PC-3 (cell line): ENCODE results near the gene CEP85L. TPM values are rescaled to one million over a fixed set of nuclear protein-coding genes. Genes with fewer than 3 reads are reported as not detected.

Source experiments
- ATAC-seq: fragments of 200-7000 bp; cut with Tn5 transposase; 2 replicates; pipeline ENCODE4 v1.9.1; 2020; ENCODE audit warnings: mild to moderate bottlenecking, moderate library complexity
- BruUV-seq: library from RNA; stranded (reverse); fragments of 400-500 nt; replicated peaks from 2 replicates; lab custom pipeline; 2021; lab: Mats Ljungman, UMichigan
- CTCF ChIA-PET: fragments of 300-600 bp; sonication (Branson Sonifier 250); formaldehyde crosslinking; loops from one replicate; lab custom pipeline; 2022; ENCODE audit warnings: antibody characterized with exemption; lab: Charles Lee
- POLR2A ChIA-PET: fragments of 300-600 bp; sonication (Branson Sonifier 250); formaldehyde crosslinking; loops from one replicate; lab custom pipeline; 2022; ENCODE audit warnings: antibody characterized with exemption; ENCODE audit not compliant: unreplicated experiment; lab: Charles Lee
- DNase-seq: peaks from one replicate; pipeline ENCODE4 v3.0.0-alpha.2; 2015
- H2AFZ ChIP-seq: fragments of 300-600 bp; sonication (generic); 2 replicates; pipeline ENCODE4 v1.6.0; 2016; ENCODE audit warnings: antibody characterized with exemption, low read length
- H3F3A ChIP-seq: fragments of 300-600 bp; sonication (generic); one replicate; pipeline ENCODE4 v1.6.0; 2017; ENCODE audit warnings: antibody characterized with exemption, low read length, control low read depth, mild to moderate bottlenecking; ENCODE audit not compliant: unreplicated experiment
- H3K27ac ChIP-seq: fragments of 300-600 bp; sonication (generic); 2 replicates; pipeline ENCODE4 v1.5.1; 2016; ENCODE audit warnings: mild to moderate bottlenecking, low read length
- H3K27me3 ChIP-seq: fragments of 300-600 bp; sonication (generic); 2 replicates; pipeline ENCODE4 v1.6.1; 2016; ENCODE audit warnings: low read length, mixed read lengths
- H3K36me3 ChIP-seq: fragments of 300-600 bp; sonication (generic); 2 replicates; pipeline ENCODE4 v1.6.1; 2016; ENCODE audit warnings: low read depth, mixed run types, low read length, mixed read lengths
- H3K4me1 ChIP-seq: fragments of 300-600 bp; sonication (generic); 2 replicates; pipeline ENCODE4 v1.5.1; 2016; ENCODE audit warnings: low read length; ENCODE audit not compliant: insufficient read depth
- H3K4me2 ChIP-seq: fragments of 300-600 bp; sonication (generic); 2 replicates; pipeline ENCODE4 v1.6.0; 2016; ENCODE audit warnings: low read length
- H3K4me3 ChIP-seq: fragments of 300-600 bp; sonication (generic); 2 replicates; pipeline ENCODE4 v1.5.1; 2016; ENCODE audit warnings: mild to moderate bottlenecking, low read length, mixed read lengths
- H3K79me2 ChIP-seq: fragments of 300-600 bp; sonication (generic); 2 replicates; pipeline ENCODE4 v1.6.1; 2017; ENCODE audit warnings: low read length, mixed read lengths
- H3K9ac ChIP-seq: fragments of 300-600 bp; sonication (generic); 2 replicates; pipeline ENCODE4 v1.6.0; 2016; ENCODE audit warnings: mild to moderate bottlenecking, low read length
- H3K9me2 ChIP-seq: fragments of 300-600 bp; sonication (generic); replicated peaks from 2 replicates; pipeline ENCODE4 v1.6.1; 2016; ENCODE audit warnings: mixed run types, low read length, mixed read lengths
- H3K9me3 ChIP-seq: fragments of 300-600 bp; sonication (generic); 2 replicates; pipeline ENCODE4 v1.6.1; 2016; ENCODE audit warnings: low read length, mixed read lengths
- H4K20me1 ChIP-seq: fragments of 300-600 bp; sonication (generic); 2 replicates; pipeline ENCODE4 v1.6.1; 2016; ENCODE audit warnings: low read length, mixed read lengths
- EZH2 ChIP-seq: fragments of 300-600 bp; sonication (generic); IDR thresholded peaks from one replicate; pipeline ENCODE4 v1.6.1; 2017; ENCODE audit warnings: antibody characterized with exemption, mild to moderate bottlenecking, low read length; ENCODE audit not compliant: unreplicated experiment
- EZH2phosphoT487 ChIP-seq: fragments of 300-600 bp; sonication (generic); IDR thresholded peaks from 2 replicates; pipeline ENCODE4 v1.6.1; 2018; ENCODE audit warnings: mild to moderate bottlenecking, antibody characterized with exemption, low read length, borderline replicate concordance
- intact Hi-C: fragments of 100-400 bp; cut with micrococcal nuclease; formaldehyde crosslinking; loops from 2 replicates; pipeline ENCODE4 v1.9.0; 2023
- total RNA-seq: library from RNA; depleted of rRNA; stranded (reverse); fragments of >200 nt; gene quantifications from 2 replicates; pipeline ENCODE4 v1.2.3, GENCODE V29; 2014
- TF ChIP-seq, protein P1 (sequence below): fragments of 300-600 bp; sonication (generic); conservative IDR thresholded peaks from 2 replicates; pipeline ENCODE4 v1.5.1; 2017; ENCODE audit warnings: antibody characterized with exemption, low read depth, mild to moderate bottlenecking, low read length

CEP85L gene
- total RNA-seq, 1 experiment from 2014 or later = 7.8 TPM

DNA sequence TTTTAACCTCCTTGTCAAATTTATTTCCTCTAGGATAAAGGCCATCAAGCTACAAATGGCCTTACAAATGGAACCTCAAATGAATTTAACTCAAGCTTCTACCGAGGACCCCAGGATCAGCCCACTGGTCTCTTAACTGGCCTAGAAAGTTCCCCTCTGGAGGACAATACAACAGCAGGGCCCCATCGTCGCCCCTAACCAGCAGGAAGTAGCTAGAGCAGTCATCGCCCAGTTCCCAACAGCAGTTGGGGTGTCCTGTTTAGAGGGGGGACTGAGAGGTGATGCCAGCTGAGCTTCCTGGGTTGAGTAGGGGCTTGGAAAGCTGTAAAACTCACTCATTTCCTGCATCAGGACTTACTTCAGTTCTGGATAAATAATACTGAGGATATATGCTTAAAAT lies 25.6 kb downstream of the CEP85L start:
- Histone ChIP-seq H3K9ac (no peak overlapping the region), H3K4me3 (no peak overlapping the region), H3K27ac (no peak overlapping the region), H3K9me2 (no peaks in the 10 kb centered on the region), H3K27me3 (no peaks in the 10 kb centered on the region), H2AFZ (no peak overlapping the region), H3K4me2 (no peak overlapping the region), H3K36me3 (no peaks in the 10 kb centered on the region), H3K9me3 (no peaks in the 10 kb centered on the region), H4K20me1 (no peaks in the 10 kb centered on the region), H3F3A (no peaks in the 10 kb centered on the region), H3K4me1 (no peaks in the 10 kb centered on the region), H3K79me2 (0 out of 2 replicates have a peak, but pooled peaks cover 3% of the 10 kb centered on the region)
- no peak for DNase-seq
- ChIA-PET POLR2A (interaction anchor here (0.6 kb wide), 1 partner anchor 231 kb away, joined by 5 read pairs; no protein-coding TSS in a partner anchor), CTCF (no interaction called here)
- no peak for ATAC-seq
- TF ChIP-seq EZH2 (no peak), EZH2phosphoT487 (no peak)
- TF ChIP-seq, protein P1, sequence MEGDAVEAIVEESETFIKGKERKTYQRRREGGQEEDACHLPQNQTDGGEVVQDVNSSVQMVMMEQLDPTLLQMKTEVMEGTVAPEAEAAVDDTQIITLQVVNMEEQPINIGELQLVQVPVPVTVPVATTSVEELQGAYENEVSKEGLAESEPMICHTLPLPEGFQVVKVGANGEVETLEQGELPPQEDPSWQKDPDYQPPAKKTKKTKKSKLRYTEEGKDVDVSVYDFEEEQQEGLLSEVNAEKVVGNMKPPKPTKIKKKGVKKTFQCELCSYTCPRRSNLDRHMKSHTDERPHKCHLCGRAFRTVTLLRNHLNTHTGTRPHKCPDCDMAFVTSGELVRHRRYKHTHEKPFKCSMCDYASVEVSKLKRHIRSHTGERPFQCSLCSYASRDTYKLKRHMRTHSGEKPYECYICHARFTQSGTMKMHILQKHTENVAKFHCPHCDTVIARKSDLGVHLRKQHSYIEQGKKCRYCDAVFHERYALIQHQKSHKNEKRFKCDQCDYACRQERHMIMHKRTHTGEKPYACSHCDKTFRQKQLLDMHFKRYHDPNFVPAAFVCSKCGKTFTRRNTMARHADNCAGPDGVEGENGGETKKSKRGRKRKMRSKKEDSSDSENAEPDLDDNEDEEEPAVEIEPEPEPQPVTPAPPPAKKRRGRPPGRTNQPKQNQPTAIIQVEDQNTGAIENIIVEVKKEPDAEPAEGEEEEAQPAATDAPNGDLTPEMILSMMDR = no peak
- intact Hi-C loops = no loop called here
- no TSS peak for BruUV-seq

DNA sequence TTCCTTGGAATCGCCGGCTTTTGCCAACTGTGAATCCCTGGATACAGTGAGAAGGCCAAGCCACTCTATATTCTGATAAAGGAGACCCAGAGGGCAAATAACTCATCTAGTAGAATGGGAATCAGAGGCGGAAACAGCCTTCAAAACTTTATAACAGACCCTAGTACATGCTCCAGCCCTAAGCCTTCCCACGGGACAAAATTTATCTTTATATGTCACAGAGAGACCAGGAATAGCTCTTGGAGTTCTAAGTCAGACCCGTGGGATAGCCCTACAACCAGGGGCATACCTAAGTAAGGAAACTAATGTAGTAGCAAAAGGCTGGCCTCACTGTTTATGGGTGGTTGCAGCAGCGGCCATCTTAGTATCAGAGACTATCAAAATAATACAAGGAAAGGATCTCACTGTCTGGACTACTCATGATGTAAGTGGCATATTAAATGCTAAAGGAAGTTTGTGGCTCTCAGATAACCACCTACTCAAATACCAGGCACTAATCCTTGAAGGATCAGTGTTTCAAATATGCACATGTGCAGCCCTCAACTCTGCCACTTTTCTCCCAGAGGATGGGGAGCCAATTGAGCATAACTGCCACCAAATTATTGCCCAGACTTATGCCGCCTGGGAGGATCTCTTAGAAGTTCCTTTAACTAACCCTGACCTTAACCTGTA lies 29.5 kb downstream of the CEP85L start:
- intact Hi-C loops = no loop called here
- no peaks in the 10 kb centered on the region for H3K4me1 ChIP-seq
- ATAC-seq (no peak), DNase-seq (no peak)
- no peaks in the 10 kb centered on the region for H3F3A ChIP-seq
- no peaks in the 10 kb centered on the region for H3K36me3 ChIP-seq
- BruUV-seq = no TSS peak
- no peaks in the 10 kb centered on the region for H4K20me1 ChIP-seq
- H3K9me3 ChIP-seq = no peaks in the 10 kb centered on the region
- no peak overlapping the region for H3K27ac ChIP-seq
- ChIA-PET CTCF (no interaction called here), POLR2A (no interaction called here)
- no peak overlapping the region for H3K9ac ChIP-seq
- H3K4me3 ChIP-seq = no peak overlapping the region
- H3K9me2 ChIP-seq = no peaks in the 10 kb centered on the region
- peaks cover 11% of the 10 kb centered on the region; the same call in 1 of the 2 replicates for H3K79me2 ChIP-seq
- no peak overlapping the region for H2AFZ ChIP-seq
- H3K4me2 ChIP-seq = no peak overlapping the region
- no peaks in the 10 kb centered on the region for H3K27me3 ChIP-seq
- TF ChIP-seq EZH2phosphoT487 (no peak), EZH2 (no peak)
- TF ChIP-seq, protein P1 = no peak

DNA sequence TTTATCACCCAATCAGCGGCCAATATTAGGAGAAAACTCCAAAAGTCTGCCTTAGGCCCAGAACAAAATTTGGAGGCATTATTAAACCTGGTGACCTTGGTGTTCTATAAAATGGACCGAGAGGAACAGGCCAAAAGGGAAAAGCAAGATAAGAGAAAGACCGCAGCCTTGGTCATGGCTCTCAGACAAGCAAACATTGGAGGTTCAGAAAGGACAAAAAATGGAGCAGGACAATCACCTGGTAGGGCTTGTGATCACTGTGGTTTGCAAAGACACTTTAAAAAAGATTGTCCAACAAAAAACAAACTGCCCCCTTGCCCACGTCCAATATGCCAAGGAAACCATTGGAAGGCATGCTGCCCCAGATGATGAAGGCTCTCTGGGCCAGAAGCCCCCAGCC lies 31.2 kb downstream of the CEP85L start:
- H3K9me3 ChIP-seq = no peaks in the 10 kb centered on the region
- ChIA-PET CTCF (no interaction called here), POLR2A (interaction anchor here (0.5 kb wide), 1 partner anchor 9 kb away, joined by 3 read pairs; no protein-coding TSS in a partner anchor)
- no peaks in the 10 kb centered on the region for H3K9me2 ChIP-seq
- H3K4me1 ChIP-seq = no peaks in the 10 kb centered on the region
- DNase-seq = no peak
- H3K79me2 ChIP-seq = peaks cover 8% of the 10 kb centered on the region; the same call in 1 of the 2 replicates
- H4K20me1 ChIP-seq = no peaks in the 10 kb centered on the region
- no peaks in the 10 kb centered on the region for H3K27me3 ChIP-seq
- no peak for TF ChIP-seq EZH2phosphoT487
- TF ChIP-seq EZH2 = no peak
- TF ChIP-seq, protein P1 = no peak
- H2AFZ ChIP-seq = no peak overlapping the region
- BruUV-seq = no TSS peak
- H3K9ac ChIP-seq = no peak overlapping the region
- no peak overlapping the region for H3K4me3 ChIP-seq
- no peaks in the 10 kb centered on the region for H3F3A ChIP-seq
- no peak overlapping the region for H3K27ac ChIP-seq
- H3K36me3 ChIP-seq = no peaks in the 10 kb centered on the region
- intact Hi-C loops = no loop called here
- no peak overlapping the region for H3K4me2 ChIP-seq
- ATAC-seq = no peak
